ENCODE data around the gene SH3RF3. TPM values are rescaled to one million over a fixed set of nuclear protein-coding genes. Genes with fewer than 3 reads are reported as not detected.

SH3RF3 gene
- total RNA-seq, 1 experiment from 2014 or later: not detected

DNA sequence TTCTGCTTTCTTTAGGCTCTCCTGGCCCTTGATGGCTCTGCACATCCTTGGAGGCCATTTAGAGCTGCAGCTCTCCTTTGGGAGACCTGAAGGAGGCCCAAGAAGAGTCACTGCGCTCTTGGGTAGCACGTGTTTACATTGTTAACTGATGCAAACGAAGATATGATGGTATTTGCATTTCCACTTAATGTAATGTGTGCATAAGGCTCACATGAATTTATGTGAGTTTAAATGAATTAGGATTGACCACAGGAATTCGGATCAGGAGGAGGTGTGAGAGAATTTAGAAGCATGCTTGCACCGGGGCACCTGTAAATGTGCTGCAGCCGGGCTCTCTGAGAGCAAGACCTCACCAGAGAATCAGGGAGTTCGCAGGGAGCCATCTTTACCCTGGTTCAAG is 7.5 kb downstream of the SH3RF3 start:
- ChIA-PET POLR2A (no interaction called here), RAD21 (ENCODE audit: low non-redundant PET in 1 of 2, low total read pairs in 2 of 2, uncharacterized antibody in 2 of 2, unreplicated experiment in 2 of 2) (no interaction called here), CTCF (no interaction called here)
- no peak overlapping the region for H2AFZ ChIP-seq (ENCODE audit: low read depth, low read length, poor library complexity, severe bottlenecking)
- TF ChIP-seq, protein P1, sequence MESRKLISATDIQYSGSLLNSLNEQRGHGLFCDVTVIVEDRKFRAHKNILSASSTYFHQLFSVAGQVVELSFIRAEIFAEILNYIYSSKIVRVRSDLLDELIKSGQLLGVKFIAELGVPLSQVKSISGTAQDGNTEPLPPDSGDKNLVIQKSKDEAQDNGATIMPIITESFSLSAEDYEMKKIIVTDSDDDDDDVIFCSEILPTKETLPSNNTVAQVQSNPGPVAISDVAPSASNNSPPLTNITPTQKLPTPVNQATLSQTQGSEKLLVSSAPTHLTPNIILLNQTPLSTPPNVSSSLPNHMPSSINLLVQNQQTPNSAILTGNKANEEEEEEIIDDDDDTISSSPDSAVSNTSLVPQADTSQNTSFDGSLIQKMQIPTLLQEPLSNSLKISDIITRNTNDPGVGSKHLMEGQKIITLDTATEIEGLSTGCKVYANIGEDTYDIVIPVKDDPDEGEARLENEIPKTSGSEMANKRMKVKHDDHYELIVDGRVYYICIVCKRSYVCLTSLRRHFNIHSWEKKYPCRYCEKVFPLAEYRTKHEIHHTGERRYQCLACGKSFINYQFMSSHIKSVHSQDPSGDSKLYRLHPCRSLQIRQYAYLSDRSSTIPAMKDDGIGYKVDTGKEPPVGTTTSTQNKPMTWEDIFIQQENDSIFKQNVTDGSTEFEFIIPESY (IDR thresholded peaks at IDR 0.05; ENCODE audit: extremely low read depth, insufficient replicate concordance, low read length): no peak
- no peak for TF ChIP-seq FOSL1 (IDR thresholded peaks at IDR 0.05; ENCODE audit: low read depth)
- peaks cover 0 to 4% of the 10 kb centered on the region in 2 experiments; a peak in 1 of 4 replicates for H3K4me1 ChIP-seq (ENCODE audit: control insufficient read depth in 1 of 2, insufficient read depth in 2 of 2, low read length in 2 of 2)
- H3K27ac ChIP-seq (ENCODE audit: low read depth, low read length): no peak overlapping the region
- H3K9me3 ChIP-seq (ENCODE audit: control insufficient read depth in 1 of 2, insufficient read depth in 1 of 2, low read depth in 1 of 2, low read length in 2 of 2): no peaks in the 10 kb centered on the region
- DNase-seq (ENCODE audit: low read depth, low spot score) (no peak), ATAC-seq (no peak)
- H3K9ac ChIP-seq (ENCODE audit: low read length): no peak overlapping the region
- H4K20me1 ChIP-seq (ENCODE audit: insufficient read depth): no peaks in the 10 kb centered on the region
- intact Hi-C loops (cut with micrococcal nuclease): no loop called here
- no TSS peak for BruUV-seq (replicated peaks)
- no peaks in the 10 kb centered on the region for H3K9me2 ChIP-seq (ENCODE audit: insufficient read depth)
- H3K79me2 ChIP-seq (ENCODE audit: insufficient read depth, low read length): no peaks in the 10 kb centered on the region
- H3K4me2 ChIP-seq (ENCODE audit: low read length): no peak overlapping the region
- H3K4me3 ChIP-seq (replicated peaks in 1 of 2; ENCODE audit: low read depth in 1 of 2, low read length in 2 of 2): no peak overlapping the region
- peaks cover 56% of the 10 kb centered on the region for H3K27me3 ChIP-seq (ENCODE audit: insufficient read depth, low read length)
- no peaks in the 10 kb centered on the region for H3K36me3 ChIP-seq (ENCODE audit: control insufficient read depth in 1 of 2, insufficient read depth in 2 of 2, low read length in 2 of 2)

DNA sequence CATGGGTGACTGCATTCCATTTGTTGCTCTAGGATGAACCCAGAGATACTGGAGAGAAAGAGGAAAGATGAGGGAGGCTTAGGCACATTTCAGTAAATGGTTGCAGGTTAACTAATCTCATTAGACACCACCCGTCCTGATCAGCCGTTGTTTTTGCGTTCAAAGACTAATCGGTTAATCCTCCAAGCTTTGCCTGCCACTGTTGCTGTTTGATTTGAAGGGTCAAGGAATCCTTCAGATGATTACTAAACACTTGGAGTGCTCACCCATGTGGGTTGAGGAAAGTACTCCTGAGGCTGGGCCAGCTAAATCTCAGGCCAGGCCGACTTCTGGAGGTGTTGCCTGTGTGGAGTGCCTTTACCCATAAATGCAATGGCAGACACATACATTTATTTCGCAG is 8.6 kb downstream of the SH3RF3 start:
- CTCF ChIA-PET: no interaction called here
- no TSS peak for BruUV-seq (replicated peaks)
- no peak for TF ChIP-seq EZH2 (IDR thresholded peaks at IDR 0.05)
- no peak for TF ChIP-seq ZNF274 (IDR thresholded peaks at IDR 0.05; ENCODE audit: low read depth, low read length)
- no peak for TF ChIP-seq YY1 (IDR thresholded peaks at IDR 0.05; ENCODE audit: extremely low read depth, insufficient replicate concordance, low read depth, low read length)
- TF ChIP-seq JUND (IDR thresholded peaks at IDR 0.05): no peak
- no peak for TF ChIP-seq CBX3 (IDR thresholded peaks at IDR 0.05; ENCODE audit: low read depth)
- TF ChIP-seq SIN3A (IDR thresholded peaks at IDR 0.05; ENCODE audit: low read depth): no peak
- no peak for TF ChIP-seq ELF1 (IDR thresholded peaks at IDR 0.05; ENCODE audit: borderline replicate concordance, low read depth)
- TF ChIP-seq, protein P2, sequence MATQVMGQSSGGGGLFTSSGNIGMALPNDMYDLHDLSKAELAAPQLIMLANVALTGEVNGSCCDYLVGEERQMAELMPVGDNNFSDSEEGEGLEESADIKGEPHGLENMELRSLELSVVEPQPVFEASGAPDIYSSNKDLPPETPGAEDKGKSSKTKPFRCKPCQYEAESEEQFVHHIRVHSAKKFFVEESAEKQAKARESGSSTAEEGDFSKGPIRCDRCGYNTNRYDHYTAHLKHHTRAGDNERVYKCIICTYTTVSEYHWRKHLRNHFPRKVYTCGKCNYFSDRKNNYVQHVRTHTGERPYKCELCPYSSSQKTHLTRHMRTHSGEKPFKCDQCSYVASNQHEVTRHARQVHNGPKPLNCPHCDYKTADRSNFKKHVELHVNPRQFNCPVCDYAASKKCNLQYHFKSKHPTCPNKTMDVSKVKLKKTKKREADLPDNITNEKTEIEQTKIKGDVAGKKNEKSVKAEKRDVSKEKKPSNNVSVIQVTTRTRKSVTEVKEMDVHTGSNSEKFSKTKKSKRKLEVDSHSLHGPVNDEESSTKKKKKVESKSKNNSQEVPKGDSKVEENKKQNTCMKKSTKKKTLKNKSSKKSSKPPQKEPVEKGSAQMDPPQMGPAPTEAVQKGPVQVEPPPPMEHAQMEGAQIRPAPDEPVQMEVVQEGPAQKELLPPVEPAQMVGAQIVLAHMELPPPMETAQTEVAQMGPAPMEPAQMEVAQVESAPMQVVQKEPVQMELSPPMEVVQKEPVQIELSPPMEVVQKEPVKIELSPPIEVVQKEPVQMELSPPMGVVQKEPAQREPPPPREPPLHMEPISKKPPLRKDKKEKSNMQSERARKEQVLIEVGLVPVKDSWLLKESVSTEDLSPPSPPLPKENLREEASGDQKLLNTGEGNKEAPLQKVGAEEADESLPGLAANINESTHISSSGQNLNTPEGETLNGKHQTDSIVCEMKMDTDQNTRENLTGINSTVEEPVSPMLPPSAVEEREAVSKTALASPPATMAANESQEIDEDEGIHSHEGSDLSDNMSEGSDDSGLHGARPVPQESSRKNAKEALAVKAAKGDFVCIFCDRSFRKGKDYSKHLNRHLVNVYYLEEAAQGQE (IDR thresholded peaks at IDR 0.05; ENCODE audit: low read depth): no peak
- TF ChIP-seq SRF (IDR thresholded peaks at IDR 0.05; ENCODE audit: low read depth): no peak
- TF ChIP-seq FOSL1 (IDR thresholded peaks at IDR 0.05; ENCODE audit: low read depth): no peak
- TF ChIP-seq RAD21 (IDR thresholded peaks at IDR 0.05; ENCODE audit: low read depth): no peak
- TF ChIP-seq POLR2AphosphoS5 (IDR thresholded peaks at IDR 0.05; ENCODE audit: low read depth, low read length): no peak
- TF ChIP-seq, protein P3, sequence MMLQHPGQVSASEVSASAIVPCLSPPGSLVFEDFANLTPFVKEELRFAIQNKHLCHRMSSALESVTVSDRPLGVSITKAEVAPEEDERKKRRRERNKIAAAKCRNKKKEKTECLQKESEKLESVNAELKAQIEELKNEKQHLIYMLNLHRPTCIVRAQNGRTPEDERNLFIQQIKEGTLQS (IDR thresholded peaks at IDR 0.05): no peak

More for the DNA sequence above, 8.6 kb downstream of the SH3RF3 start:
- no peaks in the 10 kb centered on the region for H3K36me3 ChIP-seq (ENCODE audit: control insufficient read depth in 1 of 2, insufficient read depth in 2 of 2, low read length in 2 of 2)
- H3K27me3 ChIP-seq (ENCODE audit: insufficient read depth, low read length): peaks cover 48% of the 10 kb centered on the region
- peaks cover 0 to 4% of the 10 kb centered on the region in 2 experiments; a peak in 1 of 4 replicates for H3K4me1 ChIP-seq (ENCODE audit: control insufficient read depth in 1 of 2, insufficient read depth in 2 of 2, low read length in 2 of 2)
- H3K9me2 ChIP-seq (ENCODE audit: insufficient read depth): no peaks in the 10 kb centered on the region
- no peaks in the 10 kb centered on the region for H3K79me2 ChIP-seq (ENCODE audit: insufficient read depth, low read length)
- POLR2A ChIA-PET: no interaction called here
- RAD21 ChIA-PET (ENCODE audit: low non-redundant PET in 1 of 2, low total read pairs in 2 of 2, uncharacterized antibody in 2 of 2, unreplicated experiment in 2 of 2): no interaction called here
- H3K4me3 ChIP-seq (replicated peaks in 1 of 2; ENCODE audit: low read depth in 1 of 2, low read length in 2 of 2): no peak overlapping the region
- no peak overlapping the region for H3K4me2 ChIP-seq (ENCODE audit: low read length)
- no peak overlapping the region for H2AFZ ChIP-seq (ENCODE audit: low read depth, low read length, poor library complexity, severe bottlenecking)
- H4K20me1 ChIP-seq (ENCODE audit: insufficient read depth): no peaks in the 10 kb centered on the region
- intact Hi-C loops (cut with micrococcal nuclease): no loop called here
- H3K9ac ChIP-seq (ENCODE audit: low read length): no peak overlapping the region
- ATAC-seq (no peak), DNase-seq (ENCODE audit: low read depth, low spot score) (no peak)
- no peaks in the 10 kb centered on the region for H3K9me3 ChIP-seq (ENCODE audit: control insufficient read depth in 1 of 2, insufficient read depth in 1 of 2, low read depth in 1 of 2, low read length in 2 of 2)
- H3K27ac ChIP-seq (ENCODE audit: low read depth, low read length): no peak overlapping the region

Data from HCT116 (cell line).